Endothelial cell of umbilical vein (primary cell): ENCODE results near the gene MAP4K5.

Source experiments
- EZH2 ChIP-seq: IDR thresholded peaks from 2 replicates; pipeline ENCODE4 v1.6.1; 2012; ENCODE audit warnings: borderline replicate concordance, low read depth, mild to moderate bottlenecking, moderate library complexity, low read length, inconsistent platforms; ENCODE audit not compliant: severe bottlenecking
- JUN ChIP-seq: IDR thresholded peaks from 2 replicates; pipeline ENCODE4 v1.6.1; 2011; ENCODE audit warnings: borderline replicate concordance, low read depth; ENCODE audit not compliant: insufficient read length, insufficient read depth
- POLR2A ChIP-seq: IDR thresholded peaks from 2 replicates; pipeline ENCODE4 v1.6.1; 2012; ENCODE audit warnings: low read depth, mild to moderate bottlenecking, control low read depth, low read length
- POLR2AphosphoS5 ChIP-seq: IDR thresholded peaks from 2 replicates; pipeline ENCODE4 v1.6.1; 2012; ENCODE audit warnings: low read depth, mild to moderate bottlenecking, control low read depth, low read length, moderate library complexity; ENCODE audit not compliant: insufficient read depth
- TF ChIP-seq, protein P1 (sequence below), 2 donors: IDR thresholded peaks; 1 replicate in 1 of 2; 2 replicates in 1 of 2; pipeline ENCODE4 v1.5.1; 2011; ENCODE audit warnings: low read length in 2 of 2, mild to moderate bottlenecking in 2 of 2, moderate library complexity in 2 of 2, control low read depth in 1 of 2, inconsistent platforms in 1 of 2, low read depth in 1 of 2; ENCODE audit not compliant: insufficient read depth in 1 of 2; ENCODE audit errors: extremely low read depth in 1 of 2

DNA sequence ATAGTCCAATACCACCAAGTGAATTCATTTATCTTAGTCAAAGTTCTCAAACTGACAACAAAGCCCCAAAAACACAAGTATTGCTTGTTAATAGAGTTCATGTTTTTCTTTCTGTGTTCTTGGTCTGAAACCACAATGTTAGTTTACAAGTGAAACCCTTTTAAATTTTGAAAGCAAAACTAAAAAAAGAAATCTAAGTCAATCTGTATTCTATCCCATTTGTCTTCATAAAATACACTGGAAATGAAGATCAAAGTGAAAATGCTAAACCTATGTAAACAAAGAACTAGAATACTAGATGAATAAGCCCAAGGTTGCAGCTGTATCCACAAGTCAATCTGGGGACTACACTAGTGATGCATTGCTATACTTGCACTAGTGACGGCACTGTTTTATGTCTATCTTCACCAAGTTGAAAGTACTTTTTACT lies 10.4 kb downstream of the MAP4K5 start:
- TF ChIP-seq POLR2A (no peak), POLR2AphosphoS5 (no peak), EZH2 (no peak), JUN (no peak)
- TF ChIP-seq, protein P1, sequence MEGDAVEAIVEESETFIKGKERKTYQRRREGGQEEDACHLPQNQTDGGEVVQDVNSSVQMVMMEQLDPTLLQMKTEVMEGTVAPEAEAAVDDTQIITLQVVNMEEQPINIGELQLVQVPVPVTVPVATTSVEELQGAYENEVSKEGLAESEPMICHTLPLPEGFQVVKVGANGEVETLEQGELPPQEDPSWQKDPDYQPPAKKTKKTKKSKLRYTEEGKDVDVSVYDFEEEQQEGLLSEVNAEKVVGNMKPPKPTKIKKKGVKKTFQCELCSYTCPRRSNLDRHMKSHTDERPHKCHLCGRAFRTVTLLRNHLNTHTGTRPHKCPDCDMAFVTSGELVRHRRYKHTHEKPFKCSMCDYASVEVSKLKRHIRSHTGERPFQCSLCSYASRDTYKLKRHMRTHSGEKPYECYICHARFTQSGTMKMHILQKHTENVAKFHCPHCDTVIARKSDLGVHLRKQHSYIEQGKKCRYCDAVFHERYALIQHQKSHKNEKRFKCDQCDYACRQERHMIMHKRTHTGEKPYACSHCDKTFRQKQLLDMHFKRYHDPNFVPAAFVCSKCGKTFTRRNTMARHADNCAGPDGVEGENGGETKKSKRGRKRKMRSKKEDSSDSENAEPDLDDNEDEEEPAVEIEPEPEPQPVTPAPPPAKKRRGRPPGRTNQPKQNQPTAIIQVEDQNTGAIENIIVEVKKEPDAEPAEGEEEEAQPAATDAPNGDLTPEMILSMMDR (IDR thresholded peaks at IDR 0.05; ENCODE audit: extremely low read depth in 1 of 2, insufficient read depth in 1 of 2, low read depth in 1 of 2, low read length in 2 of 2), result no peak
